Measurements from ENCODE around the gene KLF2.

The KLF2 gene

DNA sequence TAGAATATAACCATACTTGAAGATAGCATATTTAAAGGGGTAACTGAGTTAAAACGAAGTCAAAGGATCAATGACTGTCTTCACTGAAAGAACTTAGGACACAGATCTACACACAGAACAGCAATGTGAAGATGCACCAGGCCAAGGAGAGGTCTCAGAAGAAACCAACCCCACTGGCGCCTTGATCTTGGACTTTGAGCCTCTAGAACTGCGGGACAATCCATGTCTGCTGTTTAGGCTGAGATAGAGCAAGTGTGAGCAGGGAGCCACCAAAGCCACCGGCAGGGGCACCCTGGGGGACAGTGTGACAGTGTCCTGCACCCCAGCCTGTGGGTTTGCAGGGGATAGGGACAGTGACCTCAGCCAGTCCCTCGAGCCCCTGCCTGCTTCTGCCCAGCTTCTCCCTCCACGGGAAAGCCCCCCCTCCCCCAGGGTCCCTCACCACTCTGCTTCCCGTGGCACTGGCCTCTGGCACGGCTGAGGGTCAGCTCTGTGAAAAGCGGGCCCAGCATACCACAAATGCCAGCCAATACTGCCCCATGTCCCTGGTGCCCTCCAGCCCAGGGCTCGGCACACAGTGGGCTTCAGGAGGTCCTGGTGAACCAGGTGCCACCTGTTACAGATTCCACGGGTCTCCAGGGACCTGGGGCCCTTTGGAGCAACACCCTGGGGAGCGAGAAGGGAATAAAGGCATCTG, 40.8 kb downstream of the KLF2 start:
- DNase-seq: no peak

- no peak for DNase-seq
Observed at GRCh38 chr19:16366056-16366432, 41.4 kb downstream of the KLF2 start.

GRCh38 chr19:16366433-16367260, 42.0 kb downstream of the KLF2 start:
- no peak for DNase-seq

DNA sequence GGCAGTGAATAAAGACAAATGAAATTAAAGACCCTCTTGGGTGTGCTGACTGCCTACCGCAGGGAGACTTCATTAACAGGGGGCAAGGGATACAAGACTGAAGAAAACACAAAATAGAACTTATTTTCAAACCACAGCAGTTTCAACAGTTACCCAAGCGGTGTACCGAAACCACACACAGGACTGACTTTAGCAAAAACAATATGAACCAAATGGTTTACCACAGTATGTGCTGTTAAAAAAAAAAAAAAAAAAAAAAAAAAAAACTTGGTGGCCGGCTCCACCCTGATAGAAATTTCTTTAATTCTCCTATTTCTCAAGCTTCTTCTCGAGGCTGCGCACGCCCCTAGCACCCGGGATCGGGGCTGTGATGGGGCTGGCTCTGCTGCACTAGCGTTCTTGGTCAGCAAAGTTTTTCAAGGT, 42.6 kb downstream of the KLF2 start:
- no peak for DNase-seq

GRCh38 chr19:16368385-16369305, 44.0 kb downstream of the KLF2 start:
- DNase-seq: no peak

DNA sequence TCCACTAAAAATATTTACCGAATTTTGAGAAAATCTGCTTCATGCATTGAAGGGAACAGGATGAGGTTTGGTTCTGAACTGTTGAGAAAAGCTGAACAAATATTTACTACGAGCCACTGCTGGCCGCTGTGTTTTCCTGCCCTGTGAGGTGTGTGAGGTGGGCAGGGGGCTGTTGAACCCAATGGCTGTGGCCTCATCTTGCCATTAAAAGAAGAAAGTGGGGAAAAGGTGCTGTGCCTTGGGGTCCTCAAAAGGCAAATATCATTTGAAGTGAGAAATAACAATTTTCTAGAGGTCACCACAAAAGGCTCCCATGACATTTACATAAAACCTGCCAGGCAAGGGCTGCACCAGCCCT, 44.7 kb downstream of the KLF2 start:
- DNase-seq: no peak

GRCh38 chr19:16369664-16370576, 45.3 kb downstream of the KLF2 start:
- DNase-seq: no peak

DNA sequence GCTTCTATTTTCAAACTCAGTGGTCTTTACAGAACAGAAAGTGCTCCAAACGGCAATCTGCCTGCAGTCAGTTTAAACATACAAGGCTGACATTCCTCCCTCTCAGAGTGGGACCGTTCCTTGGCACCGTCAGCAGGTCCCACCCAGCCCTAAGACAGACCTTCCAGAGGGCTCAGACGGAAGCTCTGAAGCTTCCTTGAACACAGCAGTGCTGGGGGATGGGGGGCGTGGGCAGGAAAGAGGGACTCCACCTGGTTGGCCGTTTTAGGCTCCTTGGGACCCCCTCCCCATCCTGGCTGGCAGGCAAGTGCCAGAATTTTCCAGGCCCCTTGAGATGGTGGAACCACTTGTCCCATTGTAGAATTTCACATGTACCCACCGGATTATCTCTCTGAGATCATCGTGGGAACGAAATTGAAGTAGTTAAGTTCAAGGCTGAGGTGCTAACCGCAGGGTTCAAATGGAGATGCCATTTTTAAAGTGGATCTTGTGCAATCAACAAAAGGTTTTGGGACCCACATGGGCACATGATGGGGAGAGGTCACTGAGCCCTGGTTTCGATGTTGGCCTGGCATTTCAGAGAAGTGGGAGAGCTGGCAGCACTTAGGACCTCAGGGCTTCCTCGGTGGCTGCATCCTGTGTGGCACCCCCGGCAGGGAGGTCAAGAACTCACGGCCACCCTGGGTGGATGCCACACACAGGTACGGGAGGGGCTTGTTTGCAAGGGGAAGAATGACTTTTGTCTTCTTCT, 46.2 kb downstream of the KLF2 start:
- DNase-seq: no peak

GRCh38 chr19:16371540-16371986, 46.9 kb downstream of the KLF2 start:
- no peak for DNase-seq

GRCh38 chr19:16372065-16372915, 47.7 kb downstream of the KLF2 start:
- DNase-seq: no peak

DNA sequence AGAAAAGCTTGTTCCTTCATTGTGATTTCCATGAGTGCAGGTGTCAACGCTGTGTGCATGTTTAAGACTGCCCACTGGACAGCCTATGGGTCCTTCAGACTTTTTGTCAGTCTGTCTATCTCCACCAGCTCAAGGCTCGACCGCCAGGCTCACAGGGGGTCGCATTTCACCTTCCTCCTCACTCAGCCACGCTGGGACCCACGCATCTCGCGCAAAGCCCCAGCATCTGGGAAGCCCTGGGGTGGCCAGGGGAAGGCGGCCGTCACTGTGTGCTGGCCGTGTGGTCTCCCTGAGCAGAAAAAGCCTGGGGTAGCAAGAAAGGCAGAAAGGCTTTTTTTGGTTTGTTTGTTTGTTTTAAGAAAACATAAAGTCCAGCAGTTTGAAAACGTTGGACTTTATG, 48.5 kb downstream of the KLF2 start:
- no peak for DNase-seq

- no peak for DNase-seq
Observed at GRCh38 chr19:16373532-16373931, 48.9 kb downstream of the KLF2 start.

DNA sequence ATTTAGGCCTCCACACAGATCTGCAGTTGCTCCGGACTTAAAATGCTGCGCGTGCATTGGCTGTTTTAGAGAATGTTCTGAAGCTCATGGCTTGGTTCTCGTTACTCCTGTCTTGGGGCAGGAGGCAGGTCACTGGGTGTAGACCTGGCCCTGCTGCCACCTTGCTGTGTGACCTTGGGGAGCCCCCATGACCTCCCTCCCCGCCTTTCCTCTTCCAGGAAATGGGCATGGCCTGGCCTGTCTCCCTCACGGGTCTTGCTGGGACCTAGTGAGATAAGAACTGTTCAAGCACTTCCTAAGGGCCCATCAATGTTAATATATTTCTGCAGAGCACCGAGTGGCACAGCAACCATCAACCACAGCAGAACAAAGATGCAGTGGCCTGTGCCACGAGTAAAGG, 49.4 kb downstream of the KLF2 start:
- no peak for DNase-seq

- no peak for DNase-seq
Observed at GRCh38 chr19:16374436-16374835, 49.8 kb downstream of the KLF2 start.

- no peak for DNase-seq
Observed at GRCh38 chr19:16375157-16375935, 50.7 kb downstream of the KLF2 start.

DNA sequence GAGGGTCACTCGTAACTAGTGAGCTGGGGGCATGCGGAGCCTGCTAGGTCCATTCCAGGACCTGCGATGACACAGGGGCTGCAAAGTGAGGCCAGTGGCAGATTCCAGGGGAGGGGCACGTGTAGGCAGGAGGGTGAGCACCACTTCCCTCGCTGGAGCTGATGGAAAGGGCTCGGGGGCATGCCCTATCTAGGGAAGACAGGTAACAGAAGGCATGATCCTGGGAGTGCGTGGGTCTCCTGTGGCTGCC, 51.2 kb downstream of the KLF2 start:
- no peak for DNase-seq

- no peak for DNase-seq
Observed at GRCh38 chr19:16376241-16376640, 51.6 kb downstream of the KLF2 start.

- DNase-seq: no peak
Observed at GRCh38 chr19:16376649-16377048, 52.0 kb downstream of the KLF2 start.

GRCh38 chr19:16377521-16377920, 52.9 kb downstream of the KLF2 start:
- DNase-seq: no peak

Data from NCI-H2227 treated with DMSO at 0.1 percent for 48 hours (cell line).